Left lung (tissue), 10 donors: ENCODE results near the gene CHKB. TPM values are rescaled to one million over a fixed set of nuclear protein-coding genes. Genes with fewer than 3 reads are reported as not detected.
A peak's percentile ranks its signal among the peaks of the same experiment; 100 is the strongest.

ENCODE experiments used
- ATAC-seq: fragments of 200-7000 bp; cut with Tn5 transposase; one replicate; pipeline ENCODE4 v1.9.1; 2020; ENCODE audit warnings: moderate library complexity
- DNase-seq, 4 donors: peaks; one replicate each; pipeline ENCODE4 v3.0.0-alpha.2; 2013 to 2020
- H3K27ac ChIP-seq, 2 donors: fragments of 200-600 bp; sonication (generic) in 1 of 2; one replicate each; pipeline versions ENCODE4 v1.5.0 to v1.8.0; 2020 to 2021
- H3K27me3 ChIP-seq, 2 donors: fragments of 200-600 bp; sonication (generic) in 1 of 2; one replicate each; pipeline versions ENCODE4 v1.5.0 to v1.8.0; 2020 to 2021
- H3K36me3 ChIP-seq, 2 donors: fragments of 200-600 bp; sonication (generic) in 1 of 2; one replicate each; pipeline versions ENCODE4 v1.5.0 to v1.8.0; 2020 to 2021
- H3K4me1 ChIP-seq, 2 donors: fragments of 200-600 bp; one replicate each; pipeline ENCODE4 v1.8.0; 2021
- H3K4me3 ChIP-seq, 2 donors: fragments of 200-600 bp; sonication (generic) in 1 of 2; one replicate each; pipeline versions ENCODE4 v1.5.0 to v1.8.0; 2020 to 2021; ENCODE audit warnings: mild to moderate bottlenecking in 1 of 2
- H3K9me3 ChIP-seq, 2 donors: fragments of 200-600 bp; sonication (generic) in 1 of 2; one replicate each; pipeline versions ENCODE4 v1.5.0 to v1.8.0; 2020 to 2021
- CTCF ChIP-seq, 2 donors: fragments of 200-600 bp; sonication (generic) in 1 of 2; IDR thresholded peaks; one replicate each; pipeline versions ENCODE4 v1.5.0 to v1.8.0; 2021; ENCODE audit warnings: antibody characterized with exemption in 2 of 2
- intact Hi-C, 2 donors: fragments of 100-400 bp; cut with DNase I; formaldehyde crosslinking; loops; one replicate each; pipeline versions ENCODE4 v1.11.2 to v1.14.2; 2022
- polyA plus RNA-seq, 6 donors: library from polyadenylated mRNA; unstranded; fragments of 120-200 nt; gene quantifications; one replicate each; pipeline ENCODE4 v1.2.1, GENCODE V29; 2013; ENCODE audit not compliant: insufficient read length in 6 of 6
- total RNA-seq, 2 donors: library from RNA; stranded (reverse); fragmentation: NEBNext Ultra II Directional; extraction: Animal tissue kit (Norgen Biotek cat#: 25700); gene quantifications; one replicate each; pipeline ENCODE4 v1.2.1, GENCODE V29; 2021
- donor health status: DM: no; HTN: yes; CAD: no.
- donor health status: DM: no; HTN: no; CAD: no.

CHKB gene
- total and polyA plus RNA-seq, 8 donors, result 67.4 to 94.0 (median 83.8) TPM

GRCh38 chr22:50556703-50557102, 25.9 kb downstream of the CHKB start:
- H3K4me1 ChIP-seq, result no peaks in the 10 kb centered on the region
- no peaks in the 10 kb centered on the region for H3K27me3 ChIP-seq
- no peak for DNase-seq
- no peaks in the 10 kb centered on the region for H3K36me3 ChIP-seq
- no peak overlapping the region for H3K4me3 ChIP-seq
- no peak overlapping the region for H3K27ac ChIP-seq
- H3K9me3 ChIP-seq, result no peaks in the 10 kb centered on the region
- intact Hi-C loops, result no loop called here
- no peak for ATAC-seq
- no peak for TF ChIP-seq CTCF (IDR thresholded peaks at IDR 0.05)

- DNase-seq (no peak), ATAC-seq (no peak)
- TF ChIP-seq CTCF (IDR thresholded peaks at IDR 0.05), result no peak
- Histone ChIP-seq H3K4me1 (peaks cover 6 to 11% of the 10 kb centered on the region in 2 donors), H3K36me3 (no peaks in the 10 kb centered on the region), H3K4me3 (no peak overlapping the region), H3K27ac (no peak overlapping the region), H3K27me3 (peaks cover 13 to 20% of the 10 kb centered on the region in 2 donors), H3K9me3 (no peaks in the 10 kb centered on the region)
- intact Hi-C loops, result no loop called here
Observed at GRCh38 chr22:50553310-50553709, 29.3 kb downstream of the CHKB start.

- no peak for TF ChIP-seq CTCF (IDR thresholded peaks at IDR 0.05)
- H3K27me3 ChIP-seq, result peaks cover 30 to 37% of the 10 kb centered on the region in 2 donors
- no peaks in the 10 kb centered on the region for H3K36me3 ChIP-seq
- no peak overlapping the region for H3K27ac ChIP-seq
- no peaks in the 10 kb centered on the region for H3K9me3 ChIP-seq
- ATAC-seq (no peak), DNase-seq (no peak)
- H3K4me3 ChIP-seq, result no peak overlapping the region
- peaks cover 7 to 21% of the 10 kb centered on the region in 2 donors for H3K4me1 ChIP-seq
- intact Hi-C loops, result no loop called here
Observed at GRCh38 chr22:50551160-50551752, 31.4 kb downstream of the CHKB start.

- H3K4me3 ChIP-seq, result no peak overlapping the region
- ATAC-seq (no peak), DNase-seq (no peak)
- H3K4me1 ChIP-seq, result peaks cover 7 to 30% of the 10 kb centered on the region in 2 donors
- no peak for TF ChIP-seq CTCF (IDR thresholded peaks at IDR 0.05)
- no peak overlapping the region for H3K27ac ChIP-seq
- H3K27me3 ChIP-seq, result peaks cover 33 to 42% of the 10 kb centered on the region in 2 donors
- no peaks in the 10 kb centered on the region for H3K36me3 ChIP-seq
- intact Hi-C loops, result no loop called here
- no peaks in the 10 kb centered on the region for H3K9me3 ChIP-seq
Observed at GRCh38 chr22:50550395-50550794, 32.3 kb downstream of the CHKB start.

GRCh38 chr22:50548921-50549790, 33.5 kb downstream of the CHKB start:
- DNase-seq, result no peak
- H3K4me3 ChIP-seq, result peak overlapping the region; percentile 19 to 33
- intact Hi-C loops, result no loop called here
- ATAC-seq, result no peak
- peaks cover 7 to 42% of the 10 kb centered on the region in 2 donors for H3K4me1 ChIP-seq
- H3K9me3 ChIP-seq, result no peaks in the 10 kb centered on the region
- no peak for TF ChIP-seq CTCF (IDR thresholded peaks at IDR 0.05)
- H3K36me3 ChIP-seq, result no peaks in the 10 kb centered on the region
- peaks cover 33 to 42% of the 10 kb centered on the region in 2 donors for H3K27me3 ChIP-seq
- H3K27ac ChIP-seq, result peak overlapping the region in 1 of 2 donors; percentile 20
